ENCODE measurements around the gene PDK4. TPM values are rescaled to one million over a fixed set of nuclear protein-coding genes. Genes with fewer than 3 reads are reported as not detected.

Gene PDK4
- total RNA-seq, 2 experiments from 2014 or later: not detected

DNA sequence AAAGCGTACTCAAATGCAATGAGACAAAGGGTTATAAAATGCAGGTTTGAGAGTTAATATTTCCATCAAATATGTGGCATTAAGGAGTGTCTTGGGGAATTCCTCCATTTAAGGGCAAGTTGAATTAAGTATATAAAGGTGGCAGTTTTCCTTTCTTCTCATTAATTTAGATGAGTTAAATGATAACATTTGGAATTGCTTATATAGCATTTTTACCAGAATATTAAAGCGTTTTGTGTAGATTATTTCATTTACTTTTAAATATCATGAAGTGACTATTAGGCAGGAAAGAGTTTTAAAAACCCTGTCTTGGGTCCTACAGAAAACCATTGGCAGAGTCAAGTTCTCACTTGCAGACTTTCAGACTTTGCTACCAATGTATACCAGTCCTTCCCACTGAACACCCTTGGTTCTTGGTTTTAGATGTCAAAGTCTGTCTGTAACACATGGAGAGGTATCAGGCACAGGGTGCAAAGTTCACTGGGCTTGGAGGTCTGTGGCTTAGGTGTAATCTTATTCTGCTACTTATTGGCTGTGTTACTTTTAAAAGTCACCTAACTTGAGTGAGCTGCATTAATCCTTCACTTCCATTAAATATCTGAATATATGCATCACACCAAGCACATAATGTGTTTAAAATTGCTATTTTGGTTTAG is 59.5 kb downstream of the PDK4 start:
- H3K79me2 ChIP-seq (ENCODE audit: insufficient read depth, low read depth, low read length): no peaks in the 10 kb centered on the region
- CTCF ChIA-PET (ENCODE audit: unreplicated experiment): no interaction called here

DNA sequence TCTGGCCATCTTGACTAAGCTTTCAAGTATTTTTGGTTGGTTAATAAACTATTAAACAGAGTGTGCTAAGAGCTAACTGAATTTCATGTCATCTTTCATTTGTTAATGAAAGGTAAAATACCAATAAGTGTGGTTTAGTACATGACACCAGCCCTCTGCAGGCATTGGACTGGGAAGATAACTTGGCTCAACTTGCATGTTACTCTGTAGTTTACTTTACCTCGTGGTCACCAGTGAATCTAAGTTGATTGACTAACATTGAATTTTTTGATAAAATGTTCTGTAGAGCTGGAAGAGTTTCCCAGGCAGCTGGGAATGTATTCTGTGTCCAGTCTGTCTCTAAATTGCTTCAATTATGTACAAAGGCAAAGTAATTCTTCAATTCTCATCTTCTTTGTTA is 60.7 kb downstream of the PDK4 start:
- H3K4me3 ChIP-seq (ENCODE audit: low read depth, low read length, poor library complexity, severe bottlenecking): no peak overlapping the region
- H3K4me1 ChIP-seq (ENCODE audit: insufficient read depth, low read length, poor library complexity, severe bottlenecking): no peaks in the 10 kb centered on the region
- CTCF ChIA-PET (ENCODE audit: unreplicated experiment): no interaction called here
- TF ChIP-seq, protein P1, sequence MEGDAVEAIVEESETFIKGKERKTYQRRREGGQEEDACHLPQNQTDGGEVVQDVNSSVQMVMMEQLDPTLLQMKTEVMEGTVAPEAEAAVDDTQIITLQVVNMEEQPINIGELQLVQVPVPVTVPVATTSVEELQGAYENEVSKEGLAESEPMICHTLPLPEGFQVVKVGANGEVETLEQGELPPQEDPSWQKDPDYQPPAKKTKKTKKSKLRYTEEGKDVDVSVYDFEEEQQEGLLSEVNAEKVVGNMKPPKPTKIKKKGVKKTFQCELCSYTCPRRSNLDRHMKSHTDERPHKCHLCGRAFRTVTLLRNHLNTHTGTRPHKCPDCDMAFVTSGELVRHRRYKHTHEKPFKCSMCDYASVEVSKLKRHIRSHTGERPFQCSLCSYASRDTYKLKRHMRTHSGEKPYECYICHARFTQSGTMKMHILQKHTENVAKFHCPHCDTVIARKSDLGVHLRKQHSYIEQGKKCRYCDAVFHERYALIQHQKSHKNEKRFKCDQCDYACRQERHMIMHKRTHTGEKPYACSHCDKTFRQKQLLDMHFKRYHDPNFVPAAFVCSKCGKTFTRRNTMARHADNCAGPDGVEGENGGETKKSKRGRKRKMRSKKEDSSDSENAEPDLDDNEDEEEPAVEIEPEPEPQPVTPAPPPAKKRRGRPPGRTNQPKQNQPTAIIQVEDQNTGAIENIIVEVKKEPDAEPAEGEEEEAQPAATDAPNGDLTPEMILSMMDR (conservative IDR thresholded peaks at IDR 0.05; ENCODE audit: low read length): no peak
- TF ChIP-seq EZH2phosphoT487 (IDR thresholded peaks at IDR 0.05; ENCODE audit: borderline replicate concordance, low read depth, low read length): no peak
- no peak overlapping the region for H3K4me2 ChIP-seq (ENCODE audit: low read length)
- H2AFZ ChIP-seq (ENCODE audit: low read length): no peak overlapping the region
- no peaks in the 10 kb centered on the region for H3K36me3 ChIP-seq (ENCODE audit: insufficient read depth, low read length)
- no peak overlapping the region for H3K27ac ChIP-seq (ENCODE audit: low read depth, low read length, poor library complexity, severe bottlenecking)
- POLR2A ChIA-PET: interaction anchor here (0.7 kb wide), 2 partner anchors 57 to 77 kb away, joined by 3 read pairs; no protein-coding TSS in a partner anchor
- no peaks in the 10 kb centered on the region for H4K20me1 ChIP-seq (ENCODE audit: insufficient read depth, low read length)
- H3K9me2 ChIP-seq (ENCODE audit: insufficient read depth, low read length): no peaks in the 10 kb centered on the region
- intact Hi-C loops (cut with micrococcal nuclease; ENCODE audit: unreplicated experiment): no loop called here
- no peak for DNase-seq (ENCODE audit: low spot score)
- BruUV-seq (replicated peaks): no TSS peak
- H3K79me2 ChIP-seq (ENCODE audit: insufficient read depth, low read depth, low read length): no peaks in the 10 kb centered on the region
- H3K9me3 ChIP-seq (ENCODE audit: low read length): no peaks in the 10 kb centered on the region

More for the DNA sequence above, 59.5 kb downstream of the PDK4 start:
- intact Hi-C loops (cut with micrococcal nuclease; ENCODE audit: unreplicated experiment): no loop called here
- Histone ChIP-seq H3K27ac (ENCODE audit: low read depth, low read length, poor library complexity, severe bottlenecking) (no peak overlapping the region), H3K36me3 (ENCODE audit: insufficient read depth, low read length) (no peaks in the 10 kb centered on the region), H3K4me3 (ENCODE audit: low read depth, low read length, poor library complexity, severe bottlenecking) (no peak overlapping the region), H4K20me1 (ENCODE audit: insufficient read depth, low read length) (no peaks in the 10 kb centered on the region), H2AFZ (ENCODE audit: low read length) (no peak overlapping the region), H3K4me2 (ENCODE audit: low read length) (no peak overlapping the region), H3K9me2 (ENCODE audit: insufficient read depth, low read length) (no peaks in the 10 kb centered on the region), H3K4me1 (ENCODE audit: insufficient read depth, low read length, poor library complexity, severe bottlenecking) (no peaks in the 10 kb centered on the region), H3K9me3 (ENCODE audit: low read length) (no peaks in the 10 kb centered on the region)
- no TSS peak for BruUV-seq (replicated peaks)
- no peak for DNase-seq (ENCODE audit: low spot score)
- POLR2A ChIA-PET: interaction anchor here (0.6 kb wide), 2 partner anchors 32 to 70 kb away, joined by 3 to 4 read pairs; no protein-coding TSS in a partner anchor
- TF ChIP-seq, protein P1 (conservative IDR thresholded peaks at IDR 0.05; ENCODE audit: low read length): no peak
- no peak for TF ChIP-seq EZH2phosphoT487 (IDR thresholded peaks at IDR 0.05; ENCODE audit: borderline replicate concordance, low read depth, low read length)

DNA sequence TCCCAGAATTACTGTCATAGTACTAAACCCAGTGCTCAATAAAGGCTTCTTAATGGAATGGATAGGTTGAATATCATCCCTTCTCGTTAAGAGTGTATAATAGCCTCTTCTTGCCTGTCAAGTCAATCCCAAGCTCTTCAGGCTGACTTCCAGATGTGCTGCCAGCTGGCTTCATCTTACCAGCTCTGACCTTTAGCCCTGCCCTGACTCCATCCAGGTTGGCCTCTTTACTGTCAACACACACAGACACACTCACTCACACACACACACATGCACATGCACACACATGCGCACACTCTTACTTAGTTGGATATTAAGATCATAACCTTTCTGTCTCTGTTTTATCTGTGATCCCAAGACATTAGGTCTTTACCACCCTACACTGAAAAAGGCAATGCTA is 61.5 kb downstream of the PDK4 start:
- Histone ChIP-seq H3K4me3 (ENCODE audit: low read depth, low read length, poor library complexity, severe bottlenecking) (no peak overlapping the region), H3K36me3 (ENCODE audit: insufficient read depth, low read length) (no peaks in the 10 kb centered on the region), H2AFZ (ENCODE audit: low read length) (no peak overlapping the region), H3K9me2 (ENCODE audit: insufficient read depth, low read length) (no peaks in the 10 kb centered on the region), H3K79me2 (ENCODE audit: insufficient read depth, low read depth, low read length) (no peaks in the 10 kb centered on the region), H4K20me1 (ENCODE audit: insufficient read depth, low read length) (no peaks in the 10 kb centered on the region), H3K27ac (ENCODE audit: low read depth, low read length, poor library complexity, severe bottlenecking) (no peak overlapping the region), H3K4me2 (ENCODE audit: low read length) (no peak overlapping the region), H3K9me3 (ENCODE audit: low read length) (no peaks in the 10 kb centered on the region), H3K4me1 (ENCODE audit: insufficient read depth, low read length, poor library complexity, severe bottlenecking) (no peaks in the 10 kb centered on the region)
- ChIA-PET POLR2A (no interaction called here), CTCF (ENCODE audit: unreplicated experiment) (no interaction called here)
- intact Hi-C loops (cut with micrococcal nuclease; ENCODE audit: unreplicated experiment): no loop called here
- BruUV-seq (replicated peaks): no TSS peak
- TF ChIP-seq EZH2phosphoT487 (IDR thresholded peaks at IDR 0.05; ENCODE audit: borderline replicate concordance, low read depth, low read length): no peak
- TF ChIP-seq, protein P1 (conservative IDR thresholded peaks at IDR 0.05; ENCODE audit: low read length): no peak
- DNase-seq (ENCODE audit: low spot score): no peak
